Suppressor macrophage (primary cell): ENCODE results near the gene RABL2A.
A peak's percentile ranks its signal among the peaks of the same experiment; 100 is the strongest.

ENCODE experiments used
- DNase-seq, 4 experiments: peaks; one replicate each; pipeline ENCODE4 v3.0.0-alpha.2; 2020 to 2022

The RABL2A gene

DNA sequence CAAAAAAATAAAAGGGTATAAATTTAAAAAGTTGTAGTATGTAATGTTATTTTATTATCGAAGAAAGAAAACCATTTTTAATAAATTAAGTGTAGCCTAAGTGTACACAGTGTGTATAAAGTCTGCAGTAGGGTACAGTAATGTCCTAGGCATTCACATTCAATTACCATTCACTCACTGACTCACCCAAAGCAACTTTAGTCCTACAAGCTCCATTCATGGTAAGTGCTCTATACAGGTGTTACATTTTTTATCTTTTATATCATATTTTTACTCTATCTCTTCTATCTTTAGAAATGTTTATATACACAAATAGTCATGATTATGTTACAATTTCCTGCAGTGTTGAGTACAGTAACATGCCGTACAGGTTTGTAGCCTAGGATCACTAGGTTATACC is 59.5 kb downstream of the RABL2A start:
- no peak for DNase-seq

DNA sequence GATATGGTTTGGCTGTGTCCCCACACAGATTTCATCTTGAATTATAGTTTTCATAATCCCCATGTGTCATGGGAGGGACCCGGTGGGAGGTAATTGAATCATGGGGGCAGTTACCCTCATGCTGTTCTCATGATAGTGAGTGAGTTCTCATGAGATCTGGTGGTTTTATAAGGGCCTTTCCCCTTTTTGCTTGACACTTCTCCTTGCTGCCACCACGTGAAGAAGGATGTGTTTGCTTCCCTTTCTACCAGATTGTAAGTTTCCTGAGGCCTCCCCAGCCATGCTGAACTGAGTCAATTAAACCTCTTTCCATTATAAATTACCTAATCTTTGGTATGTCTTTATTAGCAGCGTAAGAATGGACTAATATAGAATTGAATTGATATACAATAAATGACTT is 63.8 kb downstream of the RABL2A start:
- peak; percentile 14 to 54 (median 42) for DNase-seq
